Non-pigmented ciliary epithelial cell (primary cell): ENCODE measurements around the gene DENND4A.
A peak's percentile ranks its signal among the peaks of the same experiment; 100 is the strongest.
"Not testable (repeated sequence)": the region's sequence is repeated elsewhere in the genome, so short reads cannot be mapped to it uniquely, and the experiment has no call there.

Experiments
- DNase-seq: peaks from one replicate; pipeline ENCODE4 v3.0.0-alpha.2; 2010; ENCODE audit warnings: low read depth

DENND4A gene

GRCh38 chr15:65632780-65633375, 159.2 kb downstream of the DENND4A start:
- DNase-seq = no peak

- no peak for DNase-seq
These were observed 160.6 kb downstream of the DENND4A start for GRCh38 chr15:65631503-65631902.

DNA sequence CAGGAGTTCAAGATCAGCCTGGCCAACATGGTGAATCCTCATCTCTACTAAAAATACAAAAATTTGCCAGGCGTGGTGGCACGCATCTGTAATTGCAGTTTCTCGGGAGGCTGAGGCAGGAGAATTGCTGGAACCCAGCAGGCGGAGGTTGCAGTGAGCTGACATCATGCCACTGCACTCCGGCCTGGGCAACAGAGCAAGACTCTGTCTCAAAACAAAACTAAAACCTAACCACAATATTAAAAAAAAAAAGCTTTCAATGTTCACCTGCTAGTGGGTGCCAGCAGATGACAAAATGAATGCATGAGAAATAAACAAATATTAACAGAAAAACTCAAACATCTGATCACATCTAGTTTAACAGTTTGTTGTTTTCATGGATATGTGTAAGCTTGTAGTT, 161.3 kb downstream of the DENND4A start:
- DNase-seq = no peak

DNA sequence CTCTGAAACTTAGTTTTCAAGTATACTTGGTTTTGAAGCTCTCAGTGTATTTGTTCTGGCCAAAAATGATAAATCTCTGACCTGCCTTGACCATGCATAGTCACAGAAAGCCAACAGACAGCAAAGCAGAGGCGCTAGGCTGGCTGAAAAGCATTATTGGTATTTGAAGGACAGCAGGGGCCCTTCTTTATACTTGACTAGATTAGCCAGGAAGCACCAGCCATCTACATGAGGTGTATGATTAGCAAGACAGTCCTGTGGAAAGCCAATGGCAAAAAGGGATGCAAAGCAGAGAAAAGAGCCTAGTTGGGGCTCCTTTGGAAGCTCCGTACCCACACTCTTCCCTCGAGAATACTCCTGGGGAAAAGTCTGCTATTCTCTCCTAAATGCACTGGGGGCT, 162.5 kb downstream of the DENND4A start:
- DNase-seq = no peak

GRCh38 chr15:65626856-65627255, 165.2 kb downstream of the DENND4A start:
- DNase-seq = no peak

DNA sequence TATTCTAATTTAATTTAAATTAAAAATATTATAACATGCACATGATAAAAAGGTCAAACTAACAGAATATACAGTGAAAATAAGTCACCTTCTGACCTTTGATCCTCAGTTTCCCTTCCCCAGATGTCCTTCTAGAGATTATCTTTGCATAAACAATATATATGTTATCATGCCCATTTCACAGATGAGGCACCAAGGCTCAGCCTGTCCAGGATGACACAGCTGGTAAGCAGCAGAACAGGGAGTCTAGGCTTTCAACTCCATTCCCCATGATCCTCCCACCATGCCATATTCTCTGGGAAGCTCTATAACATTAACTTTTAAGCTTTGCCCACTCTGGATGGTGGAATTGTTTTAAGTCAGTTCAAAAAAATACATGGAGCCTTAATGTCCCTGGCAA, 169.0 kb downstream of the DENND4A start:
- DNase-seq = no peak

- no peak for DNase-seq
These were observed 170.5 kb downstream of the DENND4A start, which contains the start of gene SLC24A1 for GRCh38 chr15:65621638-65622037. SLC24A1 (plus strand) TSS chr15:65621938; CDS start chr15:65624081, 2,143 bp downstream.

- DNase-seq = no peak
These were observed 171.3 kb downstream of the DENND4A start for GRCh38 chr15:65620833-65621232.

GRCh38 chr15:65619626-65620290, 172.3 kb downstream of the DENND4A start:
- no peak for DNase-seq

DNA sequence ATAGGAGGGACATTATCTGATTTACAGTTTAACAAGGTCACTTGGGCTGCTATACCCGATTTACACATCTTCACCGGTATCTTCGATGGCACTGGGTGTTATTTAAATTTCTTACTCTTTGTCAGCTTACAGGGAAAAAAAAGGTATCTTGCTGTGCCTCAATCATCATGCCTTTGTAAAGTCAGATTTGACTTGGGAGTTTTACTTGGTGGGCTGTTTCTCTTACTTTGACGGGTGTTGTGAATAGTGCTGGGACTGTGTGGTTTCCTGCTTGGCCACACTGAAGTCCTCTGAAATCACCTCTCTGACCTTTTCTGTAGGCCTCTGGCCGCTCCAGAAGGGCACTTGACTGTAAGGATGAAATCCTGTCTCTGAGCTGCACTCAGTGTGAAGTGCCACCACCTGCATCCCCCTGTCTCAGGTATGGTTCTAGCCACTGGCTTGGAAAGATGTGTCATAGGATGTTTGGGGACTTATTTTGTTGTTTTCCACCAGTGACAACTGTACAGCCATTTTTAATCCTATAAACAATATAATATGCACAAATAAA, 173.5 kb downstream of the DENND4A start:
- DNase-seq = no peak

GRCh38 chr15:65615887-65616286, 176.2 kb downstream of the DENND4A start:
- DNase-seq = not testable (repeated sequence)

GRCh38 chr15:65612949-65613744, 178.9 kb downstream of the DENND4A start:
- no peak for DNase-seq

DNA sequence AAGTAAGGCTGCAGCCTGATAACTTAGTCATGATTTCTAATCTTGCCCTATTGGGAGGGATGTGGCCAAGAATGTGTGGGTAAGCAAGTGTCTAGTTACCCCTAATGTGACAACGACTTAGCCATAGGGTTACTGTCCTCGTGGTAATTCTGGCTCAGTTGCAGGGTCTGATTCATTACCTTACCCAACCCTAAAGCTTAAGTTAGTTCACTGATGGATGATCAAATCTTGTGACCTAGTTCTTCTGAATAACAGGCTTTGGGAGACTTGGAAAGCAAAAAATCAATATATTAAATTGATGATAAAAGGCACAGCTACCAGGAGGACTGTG, 179.5 kb downstream of the DENND4A start:
- no peak for DNase-seq

DNA sequence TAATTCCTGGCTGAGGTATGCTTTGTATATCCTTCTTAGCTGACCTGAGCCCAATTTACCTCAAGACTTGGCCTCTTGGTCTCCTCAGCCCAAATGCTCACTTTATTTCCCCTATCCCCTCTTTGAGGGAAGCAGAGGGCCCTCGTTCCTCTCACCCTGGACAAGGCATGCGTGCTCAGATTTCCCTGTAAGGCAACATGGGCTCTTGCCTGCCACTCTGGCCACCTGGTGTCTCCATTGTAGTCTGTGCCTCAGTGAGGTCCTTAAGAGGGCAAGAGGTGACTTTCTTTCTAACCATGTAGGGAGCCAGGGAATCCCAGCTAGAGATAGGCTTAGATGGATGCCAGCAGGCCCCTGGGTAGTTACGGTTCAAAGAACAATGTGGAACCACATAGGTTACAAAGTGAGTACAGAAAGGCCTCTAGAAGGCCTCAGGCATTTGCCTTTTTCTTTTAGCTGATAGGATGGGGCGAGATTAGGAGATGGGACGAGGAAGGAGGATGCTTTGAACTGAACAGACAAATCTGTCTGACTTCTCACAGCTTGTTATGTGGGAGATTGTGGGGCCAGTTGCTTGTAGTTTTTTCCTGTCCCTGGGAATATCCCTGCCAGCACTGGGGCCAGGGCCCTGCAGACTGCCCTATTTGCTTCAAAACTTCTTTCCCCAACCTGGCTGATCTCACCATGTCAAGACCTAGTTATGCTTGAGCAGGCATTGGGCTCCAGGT, 180.0 kb downstream of the DENND4A start:
- no peak for DNase-seq

DNA sequence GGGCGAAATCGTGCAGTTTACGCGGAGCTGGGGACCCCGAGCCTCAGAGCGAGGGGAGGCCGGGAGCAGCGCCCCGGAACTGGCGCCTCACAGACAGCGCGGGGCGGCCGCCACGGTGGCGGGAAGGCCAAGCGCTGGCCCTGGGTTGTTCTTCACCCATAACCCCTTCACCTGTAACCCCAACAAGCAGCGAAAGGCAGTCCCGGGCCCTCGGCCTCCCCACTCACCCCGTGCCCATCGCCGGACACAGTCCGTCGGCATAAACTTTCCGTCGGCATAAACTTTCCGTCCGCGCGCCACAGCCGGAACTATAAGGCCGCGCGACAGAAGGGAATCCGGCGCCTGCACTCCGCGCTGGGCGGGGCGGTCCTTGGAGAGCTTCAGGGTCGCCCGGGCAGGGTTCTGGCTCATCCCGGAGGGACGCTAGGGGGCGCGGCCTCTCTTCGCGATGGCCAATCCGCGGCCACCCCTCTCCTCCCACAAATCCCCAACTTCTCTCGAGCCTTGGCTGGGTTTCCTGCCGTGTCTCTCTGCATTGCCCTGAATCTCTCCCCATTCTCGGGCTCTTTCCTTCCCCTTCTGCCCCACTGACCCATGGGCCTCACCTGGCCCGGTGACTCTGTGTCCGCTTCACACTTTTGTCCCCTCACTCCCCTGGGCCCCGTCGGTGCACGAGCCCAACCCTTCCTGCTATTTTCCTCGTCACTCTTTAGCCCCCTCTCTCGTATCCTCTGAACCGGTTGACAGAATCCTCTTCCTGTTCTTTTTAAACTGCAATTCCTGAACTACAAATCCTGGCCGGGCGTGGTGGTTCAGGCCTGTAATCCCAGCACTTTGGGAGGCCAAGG, 181.0 kb downstream of the DENND4A start, which contains the start of gene INTS14:
INTS14 (minus strand) TSS at position 261 of the 848 bp plus-strand sequence. CDS start 3,751 bp downstream, outside the sequence.
- DNase-seq = peak; percentile 79
